ENCODE measurements around the gene PSMB5.
"Not testable (repeated sequence)": the region's sequence is repeated elsewhere in the genome, so short reads cannot be mapped to it uniquely, and the experiment has no call there.

The PSMB5 gene

DNA sequence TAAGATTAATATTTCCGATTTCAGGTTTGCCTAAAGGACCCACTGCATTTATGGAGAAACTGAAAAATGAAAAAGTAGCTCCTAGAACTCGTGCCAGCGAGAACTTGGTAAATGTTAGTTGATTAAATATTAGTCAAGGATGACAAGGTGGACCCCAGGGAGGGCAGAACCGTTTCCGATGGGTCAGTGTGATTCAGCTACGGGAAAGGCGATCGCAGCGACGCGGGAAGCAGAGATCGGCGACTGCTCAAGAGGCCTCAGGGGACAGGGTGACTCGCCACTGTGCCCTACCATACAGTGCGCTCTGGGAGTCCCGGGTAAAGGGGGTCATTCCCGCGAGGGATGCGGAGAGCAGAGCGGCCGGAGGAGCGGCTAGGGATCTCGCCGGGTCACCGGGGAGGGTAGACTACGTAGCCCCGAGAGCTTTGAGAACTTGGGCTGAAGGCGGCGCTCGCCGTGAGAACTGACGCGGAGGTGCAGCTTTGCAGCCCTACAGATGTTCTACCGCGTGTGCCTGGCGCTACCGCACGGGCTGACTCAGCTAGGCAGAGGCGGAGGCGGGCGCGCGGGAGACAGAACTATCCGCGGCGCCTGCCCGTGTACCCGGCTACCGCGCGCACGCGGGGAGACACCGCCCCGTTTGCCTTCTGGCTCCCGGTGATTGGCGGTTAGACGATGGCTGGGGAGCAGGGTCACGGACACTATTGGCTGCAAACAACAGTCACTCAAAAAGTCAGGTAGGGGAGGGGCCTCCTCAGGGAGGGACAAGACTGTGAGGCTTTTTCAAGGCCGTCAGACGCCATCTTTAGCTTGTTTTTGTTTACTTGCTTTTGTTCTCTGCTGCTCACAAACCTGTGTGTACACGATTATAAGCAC, 27.9 kb downstream of the PSMB5 start:
- no peaks in the 10 kb centered on the region for H3K36me3 ChIP-seq (ENCODE audit: insufficient read depth, low read length)
- H3K4me3 ChIP-seq (ENCODE audit: low read length): peak overlapping the region; percentile 79
- no peaks in the 10 kb centered on the region for H3K9me3 ChIP-seq (replicated peaks; ENCODE audit: low read length)
- H3K9ac ChIP-seq (ENCODE audit: low read depth, low read length): peak overlapping the region; percentile 89
- peak overlapping the region; percentile 93 for H3K4me2 ChIP-seq (ENCODE audit: low read length)
- H3K4me1 ChIP-seq (ENCODE audit: control insufficient read depth, insufficient read depth, low read length): peaks cover 38% of the 10 kb centered on the region
- H3K27me3 ChIP-seq (ENCODE audit: control insufficient read depth, insufficient read depth, low read length): no peaks in the 10 kb centered on the region

DNA sequence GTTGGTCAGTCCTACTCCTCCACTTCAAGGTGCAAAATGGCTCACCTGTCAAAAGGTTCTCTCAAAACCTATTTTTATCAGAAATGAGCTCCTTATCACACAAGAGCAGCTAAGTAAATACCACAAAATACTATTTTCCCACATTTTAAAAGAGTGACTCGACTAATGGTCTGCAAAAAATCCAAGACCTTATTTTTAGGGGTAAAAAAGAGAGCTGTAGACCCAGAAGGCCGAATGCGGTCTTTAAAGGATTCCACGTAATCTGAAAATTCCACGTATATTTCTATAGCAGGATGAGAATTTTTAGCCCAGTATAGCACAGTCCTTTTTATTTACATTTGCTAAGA, 28.5 kb downstream of the PSMB5 start:
- Histone ChIP-seq H3K4me1 (ENCODE audit: control insufficient read depth, insufficient read depth, low read length) (peaks cover 38% of the 10 kb centered on the region), H3K4me3 (ENCODE audit: low read length) (peak overlapping the region; percentile 79), H3K36me3 (ENCODE audit: insufficient read depth, low read length) (no peaks in the 10 kb centered on the region), H3K27me3 (ENCODE audit: control insufficient read depth, insufficient read depth, low read length) (no peaks in the 10 kb centered on the region), H3K4me2 (ENCODE audit: low read length) (peak overlapping the region; percentile 93), H3K9ac (ENCODE audit: low read depth, low read length) (peak overlapping the region; percentile 89), H3K9me3 (replicated peaks; ENCODE audit: low read length) (no peaks in the 10 kb centered on the region)

DNA sequence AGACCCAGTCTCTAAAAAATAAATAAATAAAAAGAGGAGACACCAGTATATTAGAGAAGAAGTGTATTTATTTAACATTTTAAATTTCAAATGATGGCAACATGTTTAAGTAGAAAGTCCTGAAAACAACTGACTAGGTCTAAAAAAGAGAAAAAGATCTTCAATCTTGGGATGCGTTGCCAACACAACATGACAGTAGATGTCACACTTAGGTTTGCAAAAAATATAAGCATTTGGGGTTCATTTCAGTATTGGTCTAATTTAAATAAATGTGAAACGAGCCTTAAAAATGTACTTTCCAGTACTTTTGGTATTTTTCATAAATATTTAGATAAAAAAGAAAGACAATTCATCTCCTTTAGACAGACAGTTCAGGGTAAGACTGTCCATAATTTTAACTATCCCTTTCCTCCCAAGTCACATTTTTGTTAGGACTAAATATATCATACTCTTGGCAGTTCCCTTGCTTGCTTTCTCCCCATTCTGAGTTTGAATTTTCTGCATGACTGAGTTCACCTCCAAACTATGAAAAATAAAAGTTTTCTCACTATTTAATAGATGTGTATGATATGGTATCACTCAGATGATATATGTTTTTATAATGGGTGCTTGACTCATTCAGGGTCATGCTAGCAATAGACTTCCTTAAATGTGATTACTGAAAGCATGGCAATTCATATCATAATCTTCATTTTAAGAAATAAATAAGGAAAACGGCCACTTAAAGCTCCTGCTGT, 29.1 kb downstream of the PSMB5 start:
- Histone ChIP-seq H3K4me2 (ENCODE audit: low read length) (peak overlapping the region; percentile 93), H3K27me3 (ENCODE audit: control insufficient read depth, insufficient read depth, low read length) (no peaks in the 10 kb centered on the region), H3K9ac (ENCODE audit: low read depth, low read length) (peak overlapping the region; percentile 89), H3K4me3 (ENCODE audit: low read length) (peak overlapping the region; percentile 79), H3K36me3 (ENCODE audit: insufficient read depth, low read length) (no peaks in the 10 kb centered on the region), H3K9me3 (replicated peaks; ENCODE audit: low read length) (no peaks in the 10 kb centered on the region), H3K4me1 (ENCODE audit: control insufficient read depth, insufficient read depth, low read length) (peaks cover 38% of the 10 kb centered on the region)

DNA sequence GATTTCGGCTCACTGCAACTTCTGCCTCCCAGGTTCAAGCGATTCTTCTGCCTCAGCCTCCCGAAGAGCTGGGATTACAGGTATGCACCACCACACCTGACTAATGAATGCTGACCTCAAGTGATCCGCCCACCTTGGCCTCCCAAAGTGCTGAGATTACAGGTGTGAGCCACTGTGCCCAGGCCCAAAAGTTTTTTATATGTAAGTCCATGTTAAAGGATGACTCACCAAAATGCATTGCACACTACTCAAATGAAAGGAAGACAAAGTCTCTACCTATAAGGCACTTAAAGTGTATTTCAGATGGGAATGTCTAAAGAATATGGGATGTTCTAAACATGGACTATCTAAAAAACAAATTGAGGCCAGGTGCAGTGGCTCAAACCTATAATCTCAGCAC, 30.4 kb downstream of the PSMB5 start:
- H3K9me3 ChIP-seq (replicated peaks; ENCODE audit: low read length); H3K27me3 ChIP-seq (ENCODE audit: control insufficient read depth, insufficient read depth, low read length); H3K36me3 ChIP-seq (ENCODE audit: insufficient read depth, low read length); H3K9ac ChIP-seq (ENCODE audit: low read depth, low read length); H3K4me2 ChIP-seq (ENCODE audit: low read length); H3K4me3 ChIP-seq (ENCODE audit: low read length): not testable (repeated sequence)
- peaks cover 30% of the 10 kb centered on the region for H3K4me1 ChIP-seq (ENCODE audit: control insufficient read depth, insufficient read depth, low read length)

DNA sequence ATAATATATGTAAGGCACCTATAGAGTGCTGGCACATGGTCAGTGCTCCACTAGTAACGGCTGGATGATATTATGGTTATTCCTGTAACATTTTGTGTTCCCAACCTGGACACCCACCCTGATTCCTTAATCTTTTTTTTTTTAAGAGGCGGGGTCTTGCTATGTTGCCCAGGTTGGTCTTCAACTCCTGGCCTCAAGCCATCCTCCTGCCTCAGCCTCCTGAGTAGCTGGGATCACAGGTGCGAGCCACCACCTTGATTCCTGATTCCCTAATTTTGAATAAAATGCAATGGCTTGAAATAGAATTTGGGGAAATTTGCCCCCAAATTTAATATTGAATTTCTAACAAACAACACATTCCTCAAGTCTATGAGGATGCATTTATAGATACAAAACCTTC, 32.1 kb downstream of the PSMB5 start:
- Histone ChIP-seq H3K4me1 (ENCODE audit: control insufficient read depth, insufficient read depth, low read length) (peaks cover 20% of the 10 kb centered on the region), H3K9ac (ENCODE audit: low read depth, low read length) (no peak overlapping the region), H3K9me3 (replicated peaks; ENCODE audit: low read length) (no peaks in the 10 kb centered on the region), H3K4me3 (ENCODE audit: low read length) (no peak overlapping the region), H3K4me2 (ENCODE audit: low read length) (no peak overlapping the region), H3K27me3 (ENCODE audit: control insufficient read depth, insufficient read depth, low read length) (no peaks in the 10 kb centered on the region), H3K36me3 (ENCODE audit: insufficient read depth, low read length) (no peaks in the 10 kb centered on the region)

DNA sequence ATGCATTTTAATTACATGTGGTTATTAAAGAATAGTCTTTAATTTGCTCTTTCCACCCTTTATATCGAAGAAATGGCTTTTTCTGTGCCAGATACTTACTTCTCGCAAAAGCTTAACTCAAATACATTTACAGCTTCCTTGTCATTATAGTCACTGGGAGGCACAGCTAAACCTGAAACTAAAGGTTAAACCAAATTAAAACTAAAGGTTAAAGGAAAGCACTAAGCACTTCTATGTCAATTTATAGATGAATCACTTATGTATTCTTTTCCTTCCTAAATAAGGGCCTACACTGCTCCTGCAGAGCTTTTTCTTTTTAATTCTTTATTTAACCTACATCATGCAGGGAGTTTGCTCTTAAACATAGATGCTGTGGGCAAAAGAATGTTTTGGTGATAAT, 33.8 kb downstream of the PSMB5 start:
- H3K9ac ChIP-seq (ENCODE audit: low read depth, low read length): no peak overlapping the region
- no peaks in the 10 kb centered on the region for H3K9me3 ChIP-seq (replicated peaks; ENCODE audit: low read length)
- no peak overlapping the region for H3K4me3 ChIP-seq (ENCODE audit: low read length)
- no peaks in the 10 kb centered on the region for H3K27me3 ChIP-seq (ENCODE audit: control insufficient read depth, insufficient read depth, low read length)
- no peaks in the 10 kb centered on the region for H3K36me3 ChIP-seq (ENCODE audit: insufficient read depth, low read length)
- H3K4me1 ChIP-seq (ENCODE audit: control insufficient read depth, insufficient read depth, low read length): peaks cover 10% of the 10 kb centered on the region
- no peak overlapping the region for H3K4me2 ChIP-seq (ENCODE audit: low read length)

GRCh38 chr14:22998329-22999012, 36.2 kb downstream of the PSMB5 start:
- H3K27me3 ChIP-seq (ENCODE audit: control insufficient read depth, insufficient read depth, low read length): no peaks in the 10 kb centered on the region
- H3K9ac ChIP-seq (ENCODE audit: low read depth, low read length): no peak overlapping the region
- H3K9me3 ChIP-seq (replicated peaks; ENCODE audit: low read length): no peaks in the 10 kb centered on the region

DNA sequence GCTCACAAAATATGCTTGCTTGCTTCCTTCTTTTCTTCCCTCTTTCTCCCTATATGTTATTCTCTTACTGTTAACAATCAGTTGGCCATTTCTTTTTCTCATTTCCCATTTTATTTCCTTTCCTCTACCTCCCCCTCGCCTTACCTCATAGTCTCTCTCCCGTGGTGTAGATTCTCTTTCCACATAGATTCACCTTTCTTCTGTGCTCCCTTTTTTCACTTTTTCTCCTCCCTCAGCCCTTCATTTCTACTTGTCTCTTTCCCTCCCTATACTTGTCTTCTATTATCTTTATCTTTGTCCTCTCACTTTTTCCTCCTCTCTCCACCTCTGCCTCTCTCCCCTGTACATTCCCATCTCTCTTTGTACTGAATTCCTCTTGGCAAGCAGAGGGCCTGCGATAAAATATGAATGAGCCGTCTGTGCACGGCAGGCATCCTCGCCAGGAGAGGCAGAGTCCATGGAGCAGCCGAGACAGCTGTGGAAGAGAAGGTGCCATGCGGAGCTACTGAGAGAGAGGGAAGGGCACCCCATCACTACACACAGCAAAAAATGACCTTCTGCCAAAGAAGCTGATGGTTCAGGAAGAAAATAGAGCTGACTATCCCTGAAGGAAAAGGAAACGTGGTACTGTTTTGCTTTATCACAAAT, 36.9 kb downstream of the PSMB5 start:
- Histone ChIP-seq H3K36me3 (ENCODE audit: insufficient read depth, low read length) (no peaks in the 10 kb centered on the region), H3K27me3 (ENCODE audit: control insufficient read depth, insufficient read depth, low read length) (no peaks in the 10 kb centered on the region), H3K4me3 (ENCODE audit: low read length) (no peak overlapping the region), H3K9me3 (replicated peaks; ENCODE audit: low read length) (no peaks in the 10 kb centered on the region), H3K4me1 (ENCODE audit: control insufficient read depth, insufficient read depth, low read length) (peaks cover 6% of the 10 kb centered on the region), H3K9ac (ENCODE audit: low read depth, low read length) (no peak overlapping the region), H3K4me2 (ENCODE audit: low read length) (no peak overlapping the region)

More at GRCh38 chr14:22998329-22999012, 36.2 kb downstream of the PSMB5 start:
- no peak overlapping the region for H3K4me2 ChIP-seq (ENCODE audit: low read length)
- H3K4me3 ChIP-seq (ENCODE audit: low read length): no peak overlapping the region
- H3K4me1 ChIP-seq (ENCODE audit: control insufficient read depth, insufficient read depth, low read length): peaks cover 6% of the 10 kb centered on the region
- H3K36me3 ChIP-seq (ENCODE audit: insufficient read depth, low read length): no peaks in the 10 kb centered on the region

GRCh38 chr14:22996768-22997654, 37.7 kb downstream of the PSMB5 start:
- H3K9me3 ChIP-seq (replicated peaks; ENCODE audit: low read length): no peaks in the 10 kb centered on the region
- no peak overlapping the region for H3K9ac ChIP-seq (ENCODE audit: low read depth, low read length)

DNA sequence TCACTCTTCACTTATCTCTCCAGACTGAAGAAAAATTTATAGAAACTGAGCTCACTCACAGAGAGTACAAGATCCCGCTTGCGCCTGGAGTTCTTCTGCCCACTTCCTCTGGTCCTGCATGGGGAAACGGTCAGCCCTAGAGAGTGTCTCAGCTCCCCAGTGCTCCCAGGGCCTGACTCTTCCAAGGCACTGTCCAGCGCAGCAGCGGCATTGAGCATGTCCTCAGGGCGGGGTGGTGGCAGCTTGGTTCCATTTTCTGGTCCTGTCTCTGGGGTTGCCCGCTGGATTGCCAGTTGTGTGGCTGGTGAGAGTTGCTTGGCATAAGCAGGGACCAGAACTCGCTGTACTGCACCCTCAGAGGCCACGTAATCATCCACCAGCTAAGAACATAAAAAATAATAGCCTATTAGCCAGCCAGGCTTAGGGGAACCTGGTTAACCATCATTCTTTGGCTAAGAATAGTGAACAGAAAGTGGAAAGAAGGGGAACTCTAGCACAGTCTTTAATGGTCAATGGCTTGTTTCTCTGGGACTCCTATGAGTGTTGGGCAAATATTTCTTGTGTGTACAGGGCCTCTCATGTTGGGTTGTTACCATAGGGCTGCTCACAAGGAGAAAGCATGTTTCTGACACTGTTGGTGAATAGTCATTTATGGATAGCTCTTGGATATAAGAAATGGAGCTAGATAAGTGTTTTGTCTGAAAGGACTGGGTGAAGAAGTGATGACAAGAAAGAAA, 38.6 kb downstream of the PSMB5 start:
- no peaks in the 10 kb centered on the region for H3K27me3 ChIP-seq (ENCODE audit: control insufficient read depth, insufficient read depth, low read length)
- no peaks in the 10 kb centered on the region for H3K36me3 ChIP-seq (ENCODE audit: insufficient read depth, low read length)
- H3K9ac ChIP-seq (ENCODE audit: low read depth, low read length): no peak overlapping the region
- H3K9me3 ChIP-seq (replicated peaks; ENCODE audit: low read length): no peaks in the 10 kb centered on the region
- H3K4me3 ChIP-seq (ENCODE audit: low read length): no peak overlapping the region
- no peak overlapping the region for H3K4me2 ChIP-seq (ENCODE audit: low read length)
- H3K4me1 ChIP-seq (ENCODE audit: control insufficient read depth, insufficient read depth, low read length): peaks cover 6% of the 10 kb centered on the region

More at GRCh38 chr14:22996768-22997654, 37.7 kb downstream of the PSMB5 start:
- Histone ChIP-seq H3K4me1 (ENCODE audit: control insufficient read depth, insufficient read depth, low read length) (peaks cover 6% of the 10 kb centered on the region), H3K4me3 (ENCODE audit: low read length) (no peak overlapping the region), H3K4me2 (ENCODE audit: low read length) (no peak overlapping the region), H3K36me3 (ENCODE audit: insufficient read depth, low read length) (no peaks in the 10 kb centered on the region), H3K27me3 (ENCODE audit: control insufficient read depth, insufficient read depth, low read length) (no peaks in the 10 kb centered on the region)

Data from skeletal muscle satellite cell (primary cell).